ENCODE results near the gene SYTL1. TPM values are rescaled to one million over a fixed set of nuclear protein-coding genes. Genes with fewer than 3 reads are reported as not detected.
A peak's percentile ranks its signal among the peaks of the same experiment; 100 is the strongest.

The SYTL1 gene, protein sequence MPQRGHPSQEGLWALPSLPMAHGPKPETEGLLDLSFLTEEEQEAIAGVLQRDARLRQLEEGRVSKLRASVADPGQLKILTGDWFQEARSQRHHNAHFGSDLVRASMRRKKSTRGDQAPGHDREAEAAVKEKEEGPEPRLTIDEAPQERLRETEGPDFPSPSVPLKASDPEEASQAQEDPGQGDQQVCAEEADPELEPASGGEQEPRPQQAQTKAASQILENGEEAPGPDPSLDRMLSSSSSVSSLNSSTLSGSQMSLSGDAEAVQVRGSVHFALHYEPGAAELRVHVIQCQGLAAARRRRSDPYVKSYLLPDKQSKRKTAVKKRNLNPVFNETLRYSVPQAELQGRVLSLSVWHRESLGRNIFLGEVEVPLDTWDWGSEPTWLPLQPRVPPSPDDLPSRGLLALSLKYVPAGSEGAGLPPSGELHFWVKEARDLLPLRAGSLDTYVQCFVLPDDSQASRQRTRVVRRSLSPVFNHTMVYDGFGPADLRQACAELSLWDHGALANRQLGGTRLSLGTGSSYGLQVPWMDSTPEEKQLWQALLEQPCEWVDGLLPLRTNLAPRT
- total RNA-seq (2014; rRNA removed; shearing (Covaris generic)), result 38.2 and 44.0 TPM in 2 replicates

DNA sequence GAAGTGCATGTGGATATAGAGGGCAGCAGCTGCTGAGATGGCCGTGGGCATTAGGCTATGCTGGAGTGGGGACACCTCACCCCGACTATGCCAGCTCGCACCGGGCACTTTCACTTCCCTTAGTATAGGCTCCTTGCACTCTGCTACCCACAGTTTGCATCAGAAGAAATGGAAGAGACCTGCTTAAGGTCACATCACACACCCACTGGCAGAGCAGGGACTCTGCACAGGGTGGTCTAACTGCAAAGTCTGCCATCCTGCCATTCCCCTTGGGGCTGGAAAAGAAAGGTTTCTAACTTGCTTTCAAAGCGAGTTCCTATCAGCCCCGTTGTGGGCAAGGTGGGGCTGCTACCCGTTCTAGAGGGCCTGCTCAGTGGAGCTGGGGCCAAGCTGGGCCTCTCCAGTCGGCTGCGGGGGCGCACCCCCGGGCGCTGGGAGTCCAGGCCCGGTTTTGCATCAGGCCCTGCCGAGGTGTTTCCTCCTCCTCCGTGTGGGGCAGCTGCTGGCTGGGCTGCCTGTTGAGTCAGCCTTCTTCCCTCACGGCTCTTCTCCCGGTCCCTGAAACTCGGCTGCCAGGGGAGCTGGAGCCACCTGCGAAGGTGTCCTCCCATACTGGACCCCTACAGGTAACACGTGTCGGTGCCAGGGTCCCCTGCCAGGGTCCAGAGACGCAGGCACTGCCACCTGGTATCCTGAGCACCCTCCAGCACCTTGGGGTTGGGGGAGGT, at the start of gene SYTL1:
TSS of gene SYTL1 (plus strand) at position 498 of the 728 bp plus-strand sequence. CDS start 3,313 bp downstream, outside the sequence.
- in situ Hi-C loops (cut with HindIII; ENCODE audit: low sequenced_read_pairs), result no loop called here
- DNase-seq (ENCODE audit: low spot score), result peak; percentile 82

DNA sequence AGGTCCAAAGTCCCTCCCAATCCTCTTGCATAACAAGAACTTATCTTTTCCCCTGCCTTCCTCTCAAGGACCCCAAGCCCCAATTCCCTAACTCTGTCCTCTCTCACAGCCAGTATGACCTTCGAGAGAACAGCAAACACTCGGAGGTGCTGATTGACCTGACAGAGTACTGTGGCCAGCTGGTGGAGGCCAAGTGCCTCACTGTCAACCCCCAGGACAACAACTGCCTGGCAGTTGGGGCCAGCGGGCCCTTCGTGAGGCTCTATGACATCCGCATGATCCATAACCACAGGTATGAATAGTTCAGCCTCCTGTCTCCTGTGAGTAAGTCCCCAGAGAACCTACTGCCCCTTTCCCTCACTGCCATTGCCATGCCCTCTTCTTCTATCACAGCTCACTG, 49.7 kb upstream of the SYTL1 start:
- no peak for DNase-seq (ENCODE audit: low spot score)
- in situ Hi-C loops (cut with HindIII; ENCODE audit: low sequenced_read_pairs), result no loop called here

DNA sequence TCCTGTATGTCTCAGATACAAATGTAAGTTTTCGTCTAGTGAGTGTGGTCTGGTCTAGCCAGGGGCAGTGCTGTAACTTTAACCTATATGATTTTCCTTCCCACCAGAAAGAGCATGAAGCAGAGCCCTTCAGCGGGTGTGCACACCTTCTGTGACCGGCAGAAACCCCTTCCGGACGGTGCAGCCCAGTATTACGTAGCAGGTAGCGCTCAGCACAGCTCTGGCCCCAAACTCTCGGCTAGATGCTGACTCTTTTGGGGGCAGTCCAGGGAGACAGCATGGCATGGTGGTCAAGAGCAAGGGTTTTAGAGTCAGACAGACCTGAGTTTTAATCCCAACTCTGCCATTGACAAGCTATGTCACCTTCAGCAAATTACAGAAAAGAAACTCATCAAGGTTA, 47.9 kb upstream of the SYTL1 start:
- in situ Hi-C loops (cut with HindIII; ENCODE audit: low sequenced_read_pairs), result no loop called here
- no peak for DNase-seq (ENCODE audit: low spot score)

DNA sequence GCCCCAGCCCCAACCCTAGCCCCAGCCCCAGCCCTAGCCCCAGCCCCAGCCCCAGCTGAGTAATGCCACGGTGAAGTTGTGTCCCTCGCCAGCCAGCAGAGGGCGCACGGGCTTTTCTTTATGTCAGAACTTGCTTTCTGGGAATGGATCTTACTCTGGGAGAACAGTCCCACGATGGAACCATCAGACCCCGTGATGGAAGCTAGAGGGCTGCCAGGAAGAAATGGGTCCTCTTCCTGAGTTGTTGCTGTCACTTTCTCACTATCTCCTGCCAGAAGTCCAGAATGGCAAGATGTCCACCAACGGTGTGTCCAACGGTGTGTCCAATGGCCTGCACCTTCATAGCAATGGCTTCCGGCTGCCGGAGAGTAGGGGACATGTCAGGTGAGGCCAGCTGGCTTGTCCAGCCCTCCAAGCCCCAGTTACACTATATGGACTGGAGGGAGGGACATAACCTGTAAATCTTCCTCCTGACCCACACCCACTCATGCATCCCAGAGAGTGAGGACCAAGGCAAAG, 45.0 kb upstream of the SYTL1 start:
- in situ Hi-C loops (cut with HindIII; ENCODE audit: low sequenced_read_pairs), result no loop called here
- peak; percentile 81 for DNase-seq (ENCODE audit: low spot score)

DNA sequence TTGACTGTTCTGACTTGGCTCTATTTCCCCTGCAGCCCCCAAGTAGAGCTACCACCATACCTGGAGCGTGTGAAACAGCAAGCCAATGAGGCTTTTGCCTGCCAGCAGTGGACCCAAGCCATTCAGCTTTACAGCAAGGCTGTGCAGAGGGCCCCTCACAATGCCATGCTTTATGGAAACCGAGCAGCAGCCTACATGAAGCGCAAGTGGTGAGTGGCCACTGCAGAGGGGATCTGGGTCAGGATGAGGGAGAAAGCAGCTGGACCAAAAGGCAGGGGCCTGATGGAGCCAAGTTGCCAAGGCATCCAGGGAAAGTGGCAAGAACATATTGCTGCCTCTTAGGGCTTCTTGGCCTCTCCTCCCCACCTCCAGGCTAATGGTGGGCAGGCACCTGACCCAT, 43.9 kb upstream of the SYTL1 start:
- DNase-seq (ENCODE audit: low spot score), result no peak
- in situ Hi-C loops (cut with HindIII; ENCODE audit: low sequenced_read_pairs), result no loop called here

DNA sequence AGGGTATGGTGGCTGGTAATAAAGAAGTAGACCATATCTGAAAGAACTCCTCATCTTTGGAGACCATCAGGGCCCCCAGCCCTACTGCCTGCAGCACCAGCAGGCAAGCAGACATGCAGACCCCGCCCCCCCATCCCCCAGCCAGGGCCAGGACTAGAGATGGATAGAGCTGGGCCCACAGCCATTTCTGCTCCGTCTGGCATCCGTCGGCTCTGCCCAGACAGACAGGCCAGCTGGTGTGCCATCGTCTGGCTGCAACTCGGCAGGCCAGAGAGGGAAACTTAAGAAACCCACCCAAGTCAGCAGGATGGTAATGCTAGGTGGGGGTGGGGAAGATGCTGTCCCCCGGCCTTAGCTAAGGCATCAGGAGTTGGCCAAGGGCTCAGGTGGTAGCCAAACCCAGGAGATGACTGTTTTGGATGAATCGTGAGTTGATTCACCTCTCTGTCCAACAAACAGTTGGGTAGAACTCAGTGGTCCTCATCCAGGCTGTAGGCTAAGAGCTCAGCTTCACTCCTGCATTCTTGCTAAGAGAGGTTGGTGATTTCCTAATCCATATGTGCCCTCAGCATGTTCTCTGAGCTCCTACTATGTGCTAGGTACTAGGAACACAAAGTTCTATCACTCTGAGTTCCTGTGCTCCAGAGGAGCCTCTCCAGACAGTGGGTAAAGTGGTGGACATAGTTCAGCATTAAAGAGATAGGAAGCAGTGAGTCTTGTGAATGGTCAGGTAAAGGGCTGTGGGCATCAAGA, 43.0 kb upstream of the SYTL1 start:
- peak; percentile 57 for DNase-seq (ENCODE audit: low spot score)
- in situ Hi-C loops (cut with HindIII; ENCODE audit: low sequenced_read_pairs), result no loop called here

DNA sequence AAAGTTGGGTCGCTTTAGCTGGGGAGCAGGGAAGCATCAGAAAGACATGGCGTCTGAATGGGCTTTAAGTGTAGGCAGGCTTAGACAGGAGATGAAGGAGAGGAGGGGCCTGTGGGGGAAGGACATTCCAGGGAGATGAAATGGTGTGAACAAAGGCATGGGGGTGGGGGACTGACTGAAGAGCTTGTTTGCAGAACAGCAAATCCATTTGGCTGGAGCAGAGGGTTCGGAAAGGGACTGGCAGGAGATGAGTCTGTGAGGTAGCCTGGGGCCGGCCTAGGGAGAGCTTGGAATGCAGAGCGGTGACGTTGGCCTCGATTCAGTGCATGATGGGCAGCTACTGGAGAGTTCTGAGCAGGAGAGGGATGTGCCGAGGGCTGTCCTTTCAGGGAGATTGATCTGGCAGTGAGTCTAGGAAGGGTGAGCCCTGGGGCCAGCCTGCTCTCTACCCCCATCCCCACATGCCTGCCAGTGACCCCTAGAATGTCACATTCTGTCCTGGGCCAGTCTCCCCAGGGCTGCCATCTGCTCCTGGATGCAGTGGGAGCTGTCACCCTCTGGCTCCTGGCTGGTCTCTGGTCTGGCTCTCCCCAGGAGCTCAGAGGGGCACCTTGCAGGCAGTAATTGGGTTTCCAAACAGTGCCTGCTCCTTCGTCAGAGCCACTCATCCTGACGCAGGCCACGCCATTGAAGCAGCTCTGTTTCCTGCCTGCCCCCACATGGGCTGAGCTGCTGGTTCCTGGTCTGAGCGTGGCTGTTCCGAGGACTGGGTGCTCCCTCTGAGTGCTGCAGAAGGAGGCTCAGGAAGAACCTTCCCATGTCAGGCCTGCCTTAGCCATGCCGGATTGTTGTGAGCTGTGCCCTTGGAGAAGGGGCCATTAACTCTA, 42.2 kb upstream of the SYTL1 start:
- peak; percentile 98 for DNase-seq (ENCODE audit: low spot score)
- in situ Hi-C loops (cut with HindIII; ENCODE audit: low sequenced_read_pairs), result no loop called here

DNA sequence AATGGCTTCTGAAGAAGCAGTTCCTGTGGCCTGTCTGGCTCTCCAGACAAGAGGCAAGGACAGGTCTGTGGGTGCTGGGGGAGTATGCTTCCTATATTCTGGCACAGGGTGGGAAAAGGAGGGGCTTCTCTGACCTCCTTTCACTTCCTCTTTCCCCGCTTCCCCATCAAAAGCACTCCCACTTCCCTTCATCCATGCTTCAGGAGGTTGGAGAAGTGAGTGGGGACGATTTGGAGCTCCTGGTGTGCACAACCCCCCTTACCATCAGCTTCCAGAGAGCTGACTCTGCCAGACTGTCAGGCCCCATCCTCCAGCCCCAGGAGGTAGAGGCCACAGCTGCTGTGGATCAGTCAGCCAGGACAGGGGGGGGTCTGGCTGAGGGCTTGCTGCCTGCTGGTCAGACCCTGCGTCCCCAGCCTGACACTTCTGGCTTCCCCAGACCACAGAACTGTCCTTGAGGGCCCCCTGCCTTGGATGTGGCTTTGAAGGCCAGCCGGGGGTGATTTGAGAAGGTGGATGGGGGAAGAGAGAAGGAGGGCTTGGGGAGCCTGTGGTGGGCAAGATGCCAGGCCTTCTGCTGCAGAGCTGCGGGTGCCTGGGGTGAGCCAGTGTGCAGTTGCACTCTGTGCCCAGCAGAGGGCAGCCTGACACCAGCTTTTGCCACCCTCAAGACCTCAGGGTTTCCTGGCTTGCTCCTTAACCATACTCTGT, 41.3 kb upstream of the SYTL1 start:
- in situ Hi-C loops (cut with HindIII; ENCODE audit: low sequenced_read_pairs), result no loop called here
- DNase-seq (ENCODE audit: low spot score), result peak; percentile 96

DNA sequence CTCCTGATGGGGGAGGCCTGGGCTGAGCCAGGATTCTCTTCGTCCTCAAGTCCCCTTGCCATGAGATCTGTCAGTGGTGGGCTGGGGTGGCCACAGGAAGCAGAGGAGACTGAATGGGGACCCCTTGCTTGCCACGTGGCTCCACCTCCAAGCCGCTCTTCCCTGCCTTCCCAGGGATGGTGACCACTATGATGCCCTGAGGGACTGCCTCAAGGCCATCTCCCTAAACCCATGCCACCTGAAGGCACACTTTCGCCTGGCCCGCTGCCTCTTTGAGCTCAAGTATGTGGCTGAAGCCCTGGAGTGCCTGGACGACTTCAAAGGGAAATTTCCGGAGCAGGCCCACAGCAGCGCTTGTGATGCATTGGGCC, 40.8 kb upstream of the SYTL1 start:
- in situ Hi-C loops (cut with HindIII; ENCODE audit: low sequenced_read_pairs), result no loop called here
- DNase-seq (ENCODE audit: low spot score), result no peak

DNA sequence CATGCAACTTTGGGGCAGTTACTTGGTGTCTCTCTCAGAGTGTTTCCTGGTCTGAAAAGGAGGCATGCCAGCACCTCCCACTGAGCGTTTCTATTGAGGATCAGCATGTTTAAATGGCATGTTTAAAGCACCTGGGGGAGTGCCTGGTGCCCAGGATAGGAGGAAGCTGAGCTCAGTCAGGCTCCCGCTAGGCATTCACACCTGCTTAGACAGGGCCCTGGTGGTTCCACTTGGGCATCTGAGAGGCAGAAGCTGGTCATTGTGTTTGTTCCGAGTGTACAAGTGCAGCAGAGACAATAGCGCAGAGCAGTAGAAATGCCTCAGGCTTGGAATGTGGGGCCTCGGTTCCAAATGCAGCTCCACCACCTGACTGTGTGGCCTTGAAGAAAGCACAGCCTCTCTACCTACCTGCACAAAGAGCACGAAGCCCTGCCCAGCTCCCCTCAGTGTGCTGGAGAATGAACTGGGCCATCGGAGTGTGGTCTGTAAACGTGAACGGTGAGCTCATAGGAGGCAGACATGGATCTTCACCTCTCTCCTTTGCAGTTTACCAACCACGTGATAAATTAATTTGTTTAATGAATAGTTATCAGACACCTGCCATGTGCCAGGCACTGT, 40.1 kb upstream of the SYTL1 start:
- in situ Hi-C loops (cut with HindIII; ENCODE audit: low sequenced_read_pairs), result no loop called here
- peak; percentile 61 for DNase-seq (ENCODE audit: low spot score)

DNA sequence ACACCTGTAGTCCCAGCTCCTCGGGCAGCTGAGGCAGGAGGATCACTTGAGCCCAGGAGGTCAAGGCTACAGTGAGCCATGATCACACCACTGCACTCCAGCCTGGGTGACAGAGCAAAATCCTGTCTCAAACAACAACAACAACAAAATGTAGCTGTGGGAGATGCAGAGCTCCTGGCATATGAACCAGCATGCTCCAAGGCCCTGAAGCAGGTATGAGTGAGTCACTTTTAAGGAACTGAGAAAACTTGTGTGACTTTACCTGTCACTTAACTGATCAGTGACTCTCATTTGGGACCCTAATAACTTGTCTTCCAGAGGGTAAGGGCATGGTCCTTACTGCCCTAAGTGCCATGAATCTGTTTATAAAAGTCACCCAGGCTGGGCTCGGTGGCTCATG, 39.2 kb upstream of the SYTL1 start:
- DNase-seq (ENCODE audit: low spot score), result no peak
- in situ Hi-C loops (cut with HindIII; ENCODE audit: low sequenced_read_pairs), result no loop called here

DNA sequence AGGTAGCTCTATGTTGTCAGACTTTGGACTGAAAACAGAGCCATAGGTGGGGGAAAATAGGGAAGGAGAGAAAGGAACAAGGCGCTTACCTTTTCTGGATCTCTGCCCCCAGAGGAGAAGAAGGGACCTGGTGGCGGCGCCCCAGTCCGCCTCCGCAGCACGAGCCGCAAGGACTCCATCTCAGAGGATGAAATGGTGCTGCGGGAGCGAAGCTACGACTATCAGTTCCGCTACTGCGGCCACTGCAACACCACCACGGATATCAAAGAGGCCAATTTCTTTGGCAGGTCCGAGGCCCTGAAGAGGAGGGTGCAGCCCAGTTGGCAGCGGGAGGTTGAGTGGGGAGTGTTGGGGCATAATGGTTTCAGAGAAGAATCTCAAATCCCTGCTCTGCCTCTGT, 38.3 kb upstream of the SYTL1 start:
- DNase-seq (ENCODE audit: low spot score), result no peak
- in situ Hi-C loops (cut with HindIII; ENCODE audit: low sequenced_read_pairs), result no loop called here

DNA sequence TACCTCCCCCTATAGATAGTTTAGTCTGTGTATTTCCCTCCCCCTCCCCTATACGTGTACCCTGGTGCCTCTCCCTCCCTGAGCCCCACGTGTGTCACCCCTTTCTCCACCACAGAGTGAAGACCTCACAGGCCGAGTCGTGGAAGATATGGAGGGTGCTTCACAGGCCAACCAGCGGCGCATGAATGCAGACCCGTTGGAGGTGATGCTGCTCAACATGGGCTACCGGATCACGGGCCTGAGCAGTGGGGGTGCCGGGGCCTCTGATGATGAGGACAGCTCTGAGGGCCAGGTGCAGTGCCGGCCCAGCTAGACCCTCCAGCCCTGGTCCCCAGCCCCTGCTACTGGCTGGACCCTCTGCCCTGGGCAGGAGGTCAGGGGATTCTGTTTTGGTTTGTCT, 35.8 kb upstream of the SYTL1 start:
- in situ Hi-C loops (cut with HindIII; ENCODE audit: low sequenced_read_pairs), result no loop called here
- DNase-seq (ENCODE audit: low spot score), result no peak

DNA sequence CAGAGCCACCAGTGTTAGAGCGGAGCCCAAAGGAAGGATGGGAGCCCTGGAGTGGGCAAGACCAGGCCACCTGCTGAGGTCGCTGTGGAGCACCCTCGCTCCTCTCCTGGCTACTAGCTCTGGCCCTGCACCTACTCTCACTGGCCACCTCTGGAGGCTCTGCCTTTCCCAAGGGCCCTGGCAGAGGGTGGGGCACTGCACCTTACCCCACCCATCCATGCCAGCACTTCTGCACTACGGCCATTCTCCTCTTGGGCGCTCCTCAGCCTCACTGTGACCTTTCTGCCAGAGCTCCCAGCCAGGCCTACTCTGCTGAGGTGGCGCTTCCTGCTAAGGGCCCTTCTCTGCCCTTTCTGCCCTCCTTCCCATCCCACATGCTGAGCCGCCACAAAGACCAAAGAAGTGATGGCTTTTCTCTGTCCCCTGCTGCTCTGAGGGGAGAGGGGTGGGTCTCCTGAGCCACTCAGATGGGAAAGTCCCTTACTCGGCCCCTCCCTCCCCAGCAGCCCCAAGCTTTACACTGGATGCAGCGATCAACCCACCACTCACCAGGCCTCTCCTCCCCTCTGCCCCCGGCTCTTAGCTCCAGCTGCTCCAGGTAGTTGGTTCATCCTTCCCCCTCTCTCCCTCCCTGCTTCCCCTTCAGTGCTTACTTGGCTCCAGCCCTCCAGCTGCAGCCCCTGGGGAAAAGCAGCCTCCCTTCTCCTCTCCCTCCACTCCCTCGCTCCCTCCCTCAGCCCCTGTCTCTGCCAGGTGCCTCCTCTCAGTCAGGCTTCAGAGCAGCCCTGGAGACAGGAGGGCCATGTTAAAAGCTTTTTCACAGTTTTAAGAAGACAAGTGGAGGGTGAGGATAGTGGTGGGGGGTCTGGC, 34.7 kb upstream of the SYTL1 start:
- DNase-seq (ENCODE audit: low spot score), result no peak
- in situ Hi-C loops (cut with HindIII; ENCODE audit: low sequenced_read_pairs), result no loop called here

DNA sequence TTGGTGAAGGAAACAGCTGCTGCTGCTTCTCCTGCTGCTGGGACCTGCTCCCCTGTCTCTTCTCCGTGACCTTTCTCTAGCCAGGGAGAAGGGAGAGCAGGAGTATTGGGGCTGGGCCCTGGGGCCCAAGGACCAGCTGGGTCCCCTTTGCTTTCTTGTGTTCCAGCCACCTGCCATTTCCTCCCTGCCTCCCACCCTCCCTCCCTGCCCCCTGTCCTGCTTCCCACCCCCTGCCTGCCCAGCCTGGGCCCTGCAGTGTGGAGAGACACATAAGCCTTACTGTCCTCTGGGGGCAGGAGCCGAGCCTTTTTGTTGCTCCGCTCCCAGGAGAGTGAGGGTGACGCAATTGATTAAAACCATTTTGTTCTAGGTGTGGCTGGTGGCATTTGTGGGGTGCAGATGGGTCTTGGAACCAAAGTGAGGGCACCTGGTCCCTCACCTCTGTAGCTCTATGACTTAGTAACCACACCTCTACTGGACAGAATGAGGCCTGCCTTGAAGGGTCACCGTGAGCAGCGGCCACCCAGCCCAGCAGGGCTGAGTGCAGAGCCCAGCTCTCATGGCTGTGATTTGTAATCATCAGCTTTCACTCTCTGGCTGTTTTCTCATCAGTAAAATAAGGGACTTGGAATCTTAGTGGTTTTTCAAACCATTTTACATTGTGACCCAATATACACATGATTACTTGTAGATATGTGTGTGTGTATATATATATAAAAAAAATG, 33.8 kb upstream of the SYTL1 start:
- DNase-seq (ENCODE audit: low spot score), result no peak
- in situ Hi-C loops (cut with HindIII; ENCODE audit: low sequenced_read_pairs), result no loop called here

DNA sequence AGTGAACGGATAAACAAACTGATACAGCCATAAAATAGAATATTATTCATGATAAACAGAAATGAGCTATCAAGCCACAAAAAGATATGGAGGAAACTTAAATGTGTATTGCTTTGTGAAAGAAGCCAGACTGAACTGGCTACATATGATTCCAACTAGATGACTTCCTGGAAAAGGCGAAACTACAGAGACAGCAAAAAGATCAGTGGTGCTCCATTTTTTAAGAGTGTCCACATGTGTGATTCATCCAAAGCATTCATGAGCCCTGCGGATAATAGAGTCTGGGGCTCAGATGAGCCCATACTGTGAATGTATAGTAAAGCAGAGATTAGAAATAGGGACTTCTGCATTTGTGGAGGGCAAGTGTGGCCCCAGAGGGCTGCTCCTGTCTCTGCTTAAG, 27.7 kb upstream of the SYTL1 start:
- in situ Hi-C loops (cut with HindIII; ENCODE audit: low sequenced_read_pairs), result no loop called here
- no peak for DNase-seq (ENCODE audit: low spot score)

Data from G401 (cell line).